ENCODE results near the gene SPTAN1. TPM values are rescaled to one million over a fixed set of nuclear protein-coding genes. Genes with fewer than 3 reads are reported as not detected.
A peak's percentile ranks its signal among the peaks of the same experiment; 100 is the strongest.
"Not testable (repeated sequence)": the region's sequence is repeated elsewhere in the genome, so short reads cannot be mapped to it uniquely, and the experiment has no call there.

The SPTAN1 gene
- total RNA-seq, 1 donor from 2014 or later: 240 TPM

DNA sequence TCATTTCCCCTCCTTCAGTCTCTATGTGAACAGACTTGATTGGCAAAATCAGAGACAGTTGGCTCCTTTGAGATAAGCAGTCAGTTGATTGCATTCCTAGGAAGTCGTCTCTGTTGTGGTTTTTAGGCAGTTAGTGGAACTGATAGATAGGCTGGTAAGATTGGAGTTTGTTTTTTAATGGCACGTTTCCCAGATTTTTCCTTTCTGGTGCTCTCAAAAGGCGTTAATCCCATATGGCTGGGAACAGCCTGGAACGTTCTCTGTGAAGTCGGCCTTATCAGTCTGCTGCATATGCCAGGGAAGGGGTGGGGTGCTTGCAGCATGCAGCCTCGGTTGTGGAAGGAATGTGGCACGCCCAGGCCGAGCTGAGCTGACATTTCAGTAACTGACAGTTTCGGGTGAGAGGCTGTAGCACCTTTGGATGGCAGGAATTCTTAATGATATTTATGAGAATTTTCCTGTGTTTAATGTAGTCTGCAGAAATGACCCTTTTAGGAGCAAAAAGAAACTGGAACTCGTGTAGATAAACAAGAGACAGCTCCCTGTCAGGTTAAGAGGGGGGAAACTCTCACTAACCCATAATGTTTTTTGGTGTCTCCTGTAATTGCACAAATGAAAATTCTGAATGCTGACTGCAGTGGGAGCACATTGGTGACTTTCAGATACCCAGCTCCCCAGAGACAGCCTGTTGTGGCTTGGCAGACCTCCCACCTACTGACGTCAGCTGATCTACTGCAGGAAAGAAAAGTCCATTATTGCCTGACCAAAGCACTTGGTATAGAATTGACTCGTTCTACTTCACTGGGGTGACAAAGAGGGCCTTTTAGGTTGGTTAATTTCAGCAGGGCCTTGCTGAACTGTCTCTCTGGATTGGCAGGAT, 6.3 kb downstream of the SPTAN1 start:
- intact Hi-C loops (cut with micrococcal nuclease): no loop called here
- DNase-seq: peak; percentile 75
- Mint-ChIP-seq H3K4me3 (peak overlapping the region; percentile 41), H3K27me3 (no peaks in the 10 kb centered on the region), H3K36me3 (ENCODE audit: low read depth) (peaks cover 13% of the 10 kb centered on the region), H3K4me1 (peaks cover 29% of the 10 kb centered on the region), H3K27ac (peak overlapping the region; percentile 91), H3K9me3 (no peaks in the 10 kb centered on the region)

DNA sequence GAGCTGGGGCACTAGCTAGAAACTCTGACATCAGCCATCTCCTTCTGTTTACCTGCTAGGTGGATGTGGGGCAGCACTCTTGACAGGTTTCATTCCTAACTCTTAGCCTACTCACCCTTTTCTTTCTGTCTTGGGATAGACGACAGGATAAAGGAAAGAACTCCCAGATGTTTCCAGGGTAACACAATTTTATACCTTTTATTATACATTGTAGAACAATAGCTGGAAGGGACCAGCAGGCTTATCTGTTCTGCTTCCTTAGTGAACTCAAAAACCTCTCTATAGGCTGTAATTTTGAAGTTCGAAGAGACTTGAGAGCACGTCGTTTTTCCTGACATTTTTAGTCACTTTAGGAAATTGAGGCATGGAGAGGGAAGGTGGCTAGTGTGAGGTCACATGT, 13.2 kb downstream of the SPTAN1 start:
- peak overlapping the region; percentile 34 for H3K27ac Mint-ChIP-seq
- peaks cover 47% of the 10 kb centered on the region for H3K36me3 Mint-ChIP-seq (ENCODE audit: low read depth)
- intact Hi-C loops (cut with micrococcal nuclease): no loop called here
- peaks cover 11% of the 10 kb centered on the region for H3K4me1 Mint-ChIP-seq
- H3K9me3 Mint-ChIP-seq: no peaks in the 10 kb centered on the region
- no peak for DNase-seq
- H3K27me3 Mint-ChIP-seq: no peaks in the 10 kb centered on the region
- H3K4me3 Mint-ChIP-seq: no peak overlapping the region

GRCh38 chr9:128568470-128569078, 16.2 kb downstream of the SPTAN1 start:
- H3K36me3 Mint-ChIP-seq (ENCODE audit: low read depth): peaks cover 54% of the 10 kb centered on the region
- H3K27me3 Mint-ChIP-seq: no peaks in the 10 kb centered on the region
- H3K9me3 Mint-ChIP-seq: no peaks in the 10 kb centered on the region
- intact Hi-C loops (cut with micrococcal nuclease): no loop called here
- H3K4me1 Mint-ChIP-seq: peaks cover 16% of the 10 kb centered on the region
- DNase-seq: no peak
- H3K4me3 Mint-ChIP-seq: no peak overlapping the region
- H3K27ac Mint-ChIP-seq: no peak overlapping the region

GRCh38 chr9:128575469-128575868, 23.1 kb downstream of the SPTAN1 start:
- intact Hi-C loops (cut with micrococcal nuclease): no loop called here
- H3K27ac Mint-ChIP-seq: no peak overlapping the region
- peaks cover 68% of the 10 kb centered on the region for H3K36me3 Mint-ChIP-seq (ENCODE audit: low read depth)
- no peak for DNase-seq
- H3K4me1 Mint-ChIP-seq: peaks cover 9% of the 10 kb centered on the region
- no peak overlapping the region for H3K4me3 Mint-ChIP-seq
- H3K27me3 Mint-ChIP-seq: no peaks in the 10 kb centered on the region
- no peaks in the 10 kb centered on the region for H3K9me3 Mint-ChIP-seq

- no peak overlapping the region for H3K4me3 Mint-ChIP-seq
- no peaks in the 10 kb centered on the region for H3K27me3 Mint-ChIP-seq
- intact Hi-C loops (cut with micrococcal nuclease): no loop called here
- no peak overlapping the region for H3K27ac Mint-ChIP-seq
- peaks cover 9% of the 10 kb centered on the region for H3K4me1 Mint-ChIP-seq
- H3K36me3 Mint-ChIP-seq (ENCODE audit: low read depth): peaks cover 71% of the 10 kb centered on the region
- no peaks in the 10 kb centered on the region for H3K9me3 Mint-ChIP-seq
- no peak for DNase-seq
Observed at GRCh38 chr9:128575916-128576315, 23.5 kb downstream of the SPTAN1 start.

DNA sequence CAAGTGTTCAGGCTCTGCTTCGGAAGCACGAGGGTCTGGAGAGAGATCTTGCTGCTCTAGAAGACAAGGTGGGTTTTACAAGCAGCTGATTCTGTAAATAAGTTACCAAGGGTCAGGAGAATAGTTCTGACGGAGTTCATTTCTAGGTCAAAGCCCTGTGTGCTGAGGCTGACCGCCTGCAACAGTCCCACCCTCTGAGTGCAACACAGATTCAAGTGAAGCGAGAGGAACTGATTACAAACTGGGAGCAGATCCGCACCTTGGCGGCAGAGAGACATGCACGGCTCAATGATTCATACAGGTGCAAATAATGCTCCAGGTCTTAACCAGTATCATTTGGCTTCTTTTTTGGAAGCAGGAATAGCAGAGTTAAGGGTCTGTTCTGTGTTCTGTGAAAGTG, 24.8 kb downstream of the SPTAN1 start:
- H3K27me3 Mint-ChIP-seq: no peaks in the 10 kb centered on the region

DNA sequence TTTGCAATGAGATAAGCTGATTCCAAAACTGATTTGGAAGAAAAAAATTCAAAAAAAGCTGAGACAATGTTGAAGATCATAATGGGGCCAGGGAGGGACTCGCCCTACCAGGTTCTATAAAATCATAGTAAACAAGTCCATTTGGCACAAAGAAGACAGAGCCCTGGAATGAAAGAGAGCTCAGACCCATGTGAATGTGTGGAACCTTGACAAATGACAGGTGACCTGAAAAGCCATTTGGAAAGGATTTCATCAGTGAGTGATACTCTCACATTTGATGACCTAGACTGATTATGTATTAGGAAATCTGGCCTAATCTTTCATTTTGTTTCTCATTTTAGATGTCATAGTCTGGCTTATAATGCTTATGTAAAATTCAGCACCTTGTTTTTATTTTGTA, 26.8 kb downstream of the SPTAN1 start:
- Mint-ChIP-seq H3K36me3 (ENCODE audit: low read depth) (peaks cover 79% of the 10 kb centered on the region), H3K4me3 (no peak overlapping the region), H3K9me3 (no peaks in the 10 kb centered on the region), H3K27me3 (no peaks in the 10 kb centered on the region), H3K27ac (no peak overlapping the region), H3K4me1 (no peaks in the 10 kb centered on the region)
- DNase-seq: no peak
- intact Hi-C loops (cut with micrococcal nuclease): no loop called here

More for the DNA sequence above, 24.8 kb downstream of the SPTAN1 start:
- Mint-ChIP-seq H3K9me3 (no peaks in the 10 kb centered on the region), H3K4me3 (no peak overlapping the region), H3K36me3 (ENCODE audit: low read depth) (peaks cover 75% of the 10 kb centered on the region), H3K27ac (no peak overlapping the region), H3K4me1 (peaks cover 7% of the 10 kb centered on the region)
- intact Hi-C loops (cut with micrococcal nuclease): no loop called here
- DNase-seq: no peak

DNA sequence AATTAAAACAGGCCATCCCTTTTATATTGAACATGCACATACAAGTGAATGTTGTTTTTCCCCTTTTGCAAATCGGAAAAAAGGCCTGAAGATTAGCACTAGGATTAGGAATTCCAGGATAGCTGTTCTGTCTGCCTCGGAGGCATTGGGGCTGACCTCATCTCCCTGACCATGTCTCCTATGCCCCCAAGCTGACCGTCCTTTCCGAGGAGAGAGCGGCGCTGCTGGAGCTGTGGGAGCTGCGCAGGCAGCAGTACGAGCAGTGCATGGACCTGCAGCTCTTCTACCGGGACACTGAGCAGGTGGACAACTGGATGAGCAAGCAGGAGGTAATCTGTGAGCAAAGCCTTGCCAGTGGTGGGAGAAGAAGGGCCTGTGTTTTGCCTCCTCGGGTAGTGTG, 28.3 kb downstream of the SPTAN1 start:
- intact Hi-C loops (cut with micrococcal nuclease): no loop called here
- no peaks in the 10 kb centered on the region for H3K9me3 Mint-ChIP-seq
- H3K4me1 Mint-ChIP-seq: peaks cover 2% of the 10 kb centered on the region
- DNase-seq: no peak
- H3K27me3 Mint-ChIP-seq: no peaks in the 10 kb centered on the region
- H3K4me3 Mint-ChIP-seq: no peak overlapping the region
- H3K36me3 Mint-ChIP-seq (ENCODE audit: low read depth): peaks cover 80% of the 10 kb centered on the region
- no peak overlapping the region for H3K27ac Mint-ChIP-seq

DNA sequence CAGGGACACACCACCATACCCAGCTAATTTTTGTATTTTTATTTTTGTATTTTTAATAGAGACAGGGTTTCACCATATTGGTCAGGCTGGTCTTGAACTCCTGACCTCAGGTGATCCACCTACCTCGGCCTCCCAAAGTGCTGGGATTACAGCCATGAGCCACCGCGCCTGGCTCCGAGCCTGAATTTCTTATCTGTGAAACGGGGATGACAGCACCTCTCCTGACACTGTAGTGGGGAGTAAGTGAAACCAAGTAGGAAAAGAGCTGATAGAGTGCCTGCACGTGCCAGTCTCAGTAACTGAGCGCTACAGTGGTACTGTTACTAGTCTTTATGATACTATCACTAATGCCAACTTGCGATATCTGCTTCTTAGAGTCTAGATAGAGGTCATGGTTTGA, 32.8 kb downstream of the SPTAN1 start:
- peaks cover 14% of the 10 kb centered on the region for H3K4me1 Mint-ChIP-seq
- H3K27me3 Mint-ChIP-seq; H3K4me3 Mint-ChIP-seq; DNase-seq; H3K9me3 Mint-ChIP-seq; intact Hi-C loops (cut with micrococcal nuclease); H3K27ac Mint-ChIP-seq: not testable (repeated sequence)
- H3K36me3 Mint-ChIP-seq (ENCODE audit: low read depth): peaks cover 73% of the 10 kb centered on the region

DNA sequence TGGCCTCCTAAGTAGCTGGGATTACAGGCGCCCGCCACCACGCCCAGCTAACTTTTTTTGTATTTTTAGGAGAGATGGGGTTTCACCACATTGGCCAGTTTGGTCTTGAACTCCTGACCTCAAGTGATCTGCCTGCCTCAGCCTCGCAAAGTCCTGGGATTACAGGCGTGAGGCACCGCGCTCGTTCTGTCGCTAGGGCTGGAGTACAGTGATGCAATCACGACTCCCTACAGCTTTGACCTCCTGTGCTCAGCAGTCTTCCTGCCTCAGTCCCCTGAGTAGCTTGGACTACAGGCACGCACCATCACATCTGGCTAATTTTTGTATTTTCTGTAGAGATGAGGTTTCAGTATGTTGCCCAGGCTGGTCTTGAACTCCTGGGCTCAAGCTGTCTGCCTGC, 34.5 kb downstream of the SPTAN1 start:
- H3K27me3 Mint-ChIP-seq; intact Hi-C loops (cut with micrococcal nuclease); H3K9me3 Mint-ChIP-seq; H3K4me3 Mint-ChIP-seq; DNase-seq: not testable (repeated sequence)
- Mint-ChIP-seq H3K4me1 (peaks cover 14% of the 10 kb centered on the region), H3K36me3 (ENCODE audit: low read depth) (peaks cover 73% of the 10 kb centered on the region), H3K27ac (peak overlapping the region; percentile 60)

GRCh38 chr9:128587453-128587852, 35.1 kb downstream of the SPTAN1 start:
- H3K4me3 Mint-ChIP-seq: peak overlapping the region; percentile 38
- intact Hi-C loops (cut with micrococcal nuclease): no loop called here

DNA sequence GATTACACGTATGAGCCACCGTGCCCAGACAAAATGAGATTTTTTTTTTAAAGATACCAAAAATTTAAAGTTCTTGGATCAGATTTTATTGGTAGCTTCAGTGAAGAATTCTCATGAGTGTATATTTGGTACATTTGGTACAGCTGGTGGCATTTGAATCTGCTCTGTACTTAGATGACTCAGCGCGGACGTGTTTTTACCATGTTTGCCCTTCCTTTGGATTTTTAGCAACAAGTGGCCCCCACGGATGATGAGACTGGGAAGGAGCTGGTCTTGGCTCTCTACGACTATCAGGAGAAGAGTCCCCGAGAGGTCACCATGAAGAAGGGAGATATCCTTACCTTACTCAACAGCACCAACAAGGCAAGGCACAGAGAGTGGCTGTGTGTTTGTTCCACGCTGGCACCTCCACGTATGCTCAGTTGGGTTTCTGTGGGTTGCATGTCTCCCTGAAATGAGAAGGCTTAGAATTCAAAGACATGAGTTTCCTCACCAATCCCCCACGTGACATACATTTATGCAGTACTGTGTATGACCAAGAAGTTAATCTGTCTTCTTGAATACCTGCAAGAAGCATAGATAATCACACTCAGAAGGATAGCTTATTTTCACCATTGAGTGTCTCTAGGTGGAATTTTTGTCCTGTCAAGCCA, 36.3 kb downstream of the SPTAN1 start:
- Mint-ChIP-seq H3K36me3 (ENCODE audit: low read depth) (peaks cover 72% of the 10 kb centered on the region), H3K27me3 (no peaks in the 10 kb centered on the region), H3K27ac (peak overlapping the region; percentile 63), H3K4me3 (no peak overlapping the region), H3K4me1 (peaks cover 14% of the 10 kb centered on the region), H3K9me3 (no peaks in the 10 kb centered on the region)
- intact Hi-C loops (cut with micrococcal nuclease): no loop called here
- no peak for DNase-seq

More at GRCh38 chr9:128587453-128587852, 35.1 kb downstream of the SPTAN1 start:
- H3K4me1 Mint-ChIP-seq: peaks cover 14% of the 10 kb centered on the region
- no peaks in the 10 kb centered on the region for H3K27me3 Mint-ChIP-seq
- peaks cover 72% of the 10 kb centered on the region for H3K36me3 Mint-ChIP-seq (ENCODE audit: low read depth)
- peak overlapping the region; percentile 60 for H3K27ac Mint-ChIP-seq
- peak; percentile 88 for DNase-seq
- H3K9me3 Mint-ChIP-seq: no peaks in the 10 kb centered on the region

DNA sequence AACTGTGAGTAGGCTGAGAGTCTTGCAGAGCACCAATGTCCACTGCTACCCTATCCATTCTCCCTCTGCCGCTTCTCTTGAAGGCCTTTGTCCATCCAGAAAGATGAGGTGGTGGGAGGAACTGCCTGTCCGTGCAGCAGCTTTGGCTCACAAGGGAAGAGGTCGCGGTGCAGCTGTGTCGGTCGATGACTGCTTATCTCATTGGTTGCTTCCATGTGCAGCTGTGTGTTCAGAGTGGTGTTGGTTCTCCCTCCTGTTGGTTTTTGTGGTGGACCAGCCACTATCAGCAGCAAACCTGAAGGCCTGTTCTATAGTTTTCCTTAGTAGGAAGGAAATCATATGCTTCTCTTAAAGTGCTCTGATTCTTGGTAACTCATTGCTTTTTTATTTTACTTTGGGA, 40.7 kb downstream of the SPTAN1 start:
- Mint-ChIP-seq H3K4me3 (no peak overlapping the region), H3K4me1 (peaks cover 2% of the 10 kb centered on the region), H3K27ac (no peak overlapping the region), H3K9me3 (no peaks in the 10 kb centered on the region), H3K27me3 (no peaks in the 10 kb centered on the region), H3K36me3 (ENCODE audit: low read depth) (peaks cover 58% of the 10 kb centered on the region)
- no peak for DNase-seq
- intact Hi-C loops (cut with micrococcal nuclease): no loop called here

DNA sequence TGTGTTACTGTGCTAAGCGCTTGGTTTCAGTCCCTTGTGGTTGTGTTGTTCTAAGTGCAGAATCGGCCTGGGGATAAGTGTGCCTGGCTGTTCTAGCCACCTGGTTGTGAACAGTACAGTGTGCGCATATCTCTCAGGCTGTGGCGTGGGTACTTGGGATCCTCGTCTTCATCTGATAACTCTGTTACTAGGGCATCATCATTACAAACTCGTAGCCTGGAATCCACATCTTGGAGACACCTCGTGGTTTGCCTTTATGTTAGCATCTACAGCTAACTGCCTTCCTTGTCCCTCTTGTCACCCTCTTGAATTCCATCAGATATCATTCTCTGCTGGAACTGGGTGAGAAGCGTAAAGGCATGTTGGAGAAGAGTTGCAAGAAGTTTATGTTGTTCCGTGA, 41.5 kb downstream of the SPTAN1 start:
- intact Hi-C loops (cut with micrococcal nuclease): no loop called here
- no peak overlapping the region for H3K27ac Mint-ChIP-seq
- no peaks in the 10 kb centered on the region for H3K27me3 Mint-ChIP-seq
- no peak for DNase-seq
- H3K4me3 Mint-ChIP-seq: no peak overlapping the region
- peaks cover 57% of the 10 kb centered on the region for H3K36me3 Mint-ChIP-seq (ENCODE audit: low read depth)
- no peaks in the 10 kb centered on the region for H3K4me1 Mint-ChIP-seq
- H3K9me3 Mint-ChIP-seq: no peaks in the 10 kb centered on the region
